ENCODE measurements around the gene JAG2.

Gene JAG2

GRCh38 chr14:105131241-105131640 is 37.3 kb downstream of the JAG2 start:
- Histone ChIP-seq H3K36me3 (ENCODE audit: control insufficient read depth in 1 of 2, insufficient read depth in 2 of 2, low read length in 2 of 2) (no peaks in the 10 kb centered on the region), H3K4me1 (ENCODE audit: control insufficient read depth in 1 of 2, insufficient read depth in 2 of 2, low read length in 2 of 2) (no peaks in the 10 kb centered on the region), H3K27ac (ENCODE audit: low read length) (no peak overlapping the region), H3K9me3 (ENCODE audit: control insufficient read depth in 1 of 2, low read length in 2 of 2) (peaks cover 0 to 3% of the 10 kb centered on the region in 2 donors), H3K27me3 (ENCODE audit: low read depth, low read length) (no peaks in the 10 kb centered on the region), H3K4me3 (ENCODE audit: low read depth in 1 of 2, low read length in 2 of 2) (no peak overlapping the region)

DNA sequence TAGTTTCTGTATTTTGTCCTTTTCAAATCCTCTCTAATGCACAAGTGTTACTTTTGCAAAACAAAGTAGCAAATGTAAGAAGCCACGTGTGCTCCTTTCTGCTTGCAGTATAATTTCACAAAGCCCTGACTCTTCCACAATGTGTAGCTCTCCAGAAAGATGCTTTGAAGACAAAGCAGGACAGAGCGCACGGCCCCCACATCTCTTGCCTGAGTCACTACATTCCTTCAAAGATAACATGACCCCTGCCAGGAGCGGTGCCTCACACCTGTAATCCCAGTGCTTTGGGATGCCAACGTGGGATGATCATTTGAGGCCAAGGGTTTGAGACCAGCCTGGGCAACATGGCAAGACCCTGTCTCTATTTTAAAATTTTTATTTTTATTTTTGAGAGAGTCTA is 40.5 kb downstream of the JAG2 start:
- Histone ChIP-seq H3K4me1 (ENCODE audit: control insufficient read depth in 1 of 2, insufficient read depth in 2 of 2, low read length in 2 of 2) (no peaks in the 10 kb centered on the region), H3K36me3 (ENCODE audit: control insufficient read depth in 1 of 2, insufficient read depth in 2 of 2, low read length in 2 of 2) (no peaks in the 10 kb centered on the region), H3K4me3 (ENCODE audit: low read depth in 1 of 2, low read length in 2 of 2) (no peak overlapping the region), H3K27me3 (ENCODE audit: low read depth, low read length) (no peaks in the 10 kb centered on the region), H3K27ac (ENCODE audit: low read length) (no peak overlapping the region), H3K9me3 (ENCODE audit: control insufficient read depth in 1 of 2, low read length in 2 of 2) (peaks cover 0 to 3% of the 10 kb centered on the region in 2 donors)

DNA sequence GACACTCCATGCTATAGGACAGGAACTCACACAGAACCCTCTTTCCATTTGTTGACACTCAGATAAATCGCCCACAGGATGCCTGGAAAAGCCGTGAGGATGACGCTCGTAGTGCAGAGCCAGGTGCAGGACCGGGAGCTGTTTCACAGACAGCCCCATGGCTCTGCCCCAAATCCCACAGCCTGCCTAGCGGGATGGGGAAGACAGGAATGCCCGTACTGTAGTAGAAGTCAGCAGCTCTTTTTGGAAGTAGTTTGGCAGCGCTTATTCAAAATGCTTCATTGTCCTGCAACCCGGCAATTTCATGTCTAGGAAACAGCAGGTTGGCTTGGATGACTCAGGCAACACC is 41.6 kb downstream of the JAG2 start:
- Histone ChIP-seq H3K4me1 (ENCODE audit: control insufficient read depth in 1 of 2, insufficient read depth in 2 of 2, low read length in 2 of 2) (no peaks in the 10 kb centered on the region), H3K4me3 (ENCODE audit: low read depth in 1 of 2, low read length in 2 of 2) (no peak overlapping the region), H3K36me3 (ENCODE audit: control insufficient read depth in 1 of 2, insufficient read depth in 2 of 2, low read length in 2 of 2) (no peaks in the 10 kb centered on the region), H3K27ac (ENCODE audit: low read length) (no peak overlapping the region), H3K27me3 (ENCODE audit: low read depth, low read length) (no peaks in the 10 kb centered on the region), H3K9me3 (ENCODE audit: control insufficient read depth in 1 of 2, low read length in 2 of 2) (peaks cover 0 to 6% of the 10 kb centered on the region in 2 donors)

GRCh38 chr14:105126126-105126980 is 42.2 kb downstream of the JAG2 start:
- H3K27ac ChIP-seq (ENCODE audit: low read length) = no peak overlapping the region
- H3K36me3 ChIP-seq (ENCODE audit: control insufficient read depth in 1 of 2, insufficient read depth in 2 of 2, low read length in 2 of 2) = no peaks in the 10 kb centered on the region
- H3K9me3 ChIP-seq (ENCODE audit: control insufficient read depth in 1 of 2, low read length in 2 of 2) = peaks cover 5 to 10% of the 10 kb centered on the region in 2 donors
- H3K27me3 ChIP-seq (ENCODE audit: low read depth, low read length) = no peaks in the 10 kb centered on the region
- H3K4me3 ChIP-seq (ENCODE audit: low read depth in 1 of 2, low read length in 2 of 2) = no peak overlapping the region
- no peaks in the 10 kb centered on the region for H3K4me1 ChIP-seq (ENCODE audit: control insufficient read depth in 1 of 2, insufficient read depth in 2 of 2, low read length in 2 of 2)

DNA sequence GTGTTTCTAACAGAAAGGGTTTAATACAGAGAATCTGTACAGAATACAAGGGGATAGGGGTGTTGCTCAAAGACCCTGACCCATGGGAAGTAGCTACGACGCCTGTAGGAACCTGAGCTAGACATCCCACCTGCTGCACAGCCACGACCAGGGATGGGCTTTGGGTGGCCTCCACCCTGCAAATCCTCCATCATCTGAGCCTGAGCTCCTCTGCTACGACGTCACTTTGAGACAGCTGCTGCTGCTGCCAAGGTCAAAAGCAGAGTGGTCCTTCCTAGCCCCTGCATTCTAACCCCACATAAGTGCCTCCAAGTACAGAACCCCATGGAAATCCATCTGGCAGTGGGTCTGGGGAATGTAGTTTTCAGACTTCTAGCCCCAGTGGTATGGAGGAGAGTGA is 43.8 kb downstream of the JAG2 start:
- Histone ChIP-seq H3K27me3 (ENCODE audit: low read depth, low read length) (no peaks in the 10 kb centered on the region), H3K27ac (ENCODE audit: low read length) (no peak overlapping the region)

GRCh38 chr14:105123981-105124765 is 44.4 kb downstream of the JAG2 start:
- no peaks in the 10 kb centered on the region for H3K4me1 ChIP-seq (ENCODE audit: control insufficient read depth in 1 of 2, insufficient read depth in 2 of 2, low read length in 2 of 2)
- no peaks in the 10 kb centered on the region for H3K36me3 ChIP-seq (ENCODE audit: control insufficient read depth in 1 of 2, insufficient read depth in 2 of 2, low read length in 2 of 2)
- H3K27ac ChIP-seq (ENCODE audit: low read length) = no peak overlapping the region
- no peaks in the 10 kb centered on the region for H3K27me3 ChIP-seq (ENCODE audit: low read depth, low read length)
- H3K4me3 ChIP-seq (ENCODE audit: low read depth in 1 of 2, low read length in 2 of 2) = no peak overlapping the region
- peaks cover 12 to 17% of the 10 kb centered on the region in 2 donors for H3K9me3 ChIP-seq (ENCODE audit: control insufficient read depth in 1 of 2, low read length in 2 of 2)

More for the DNA sequence above, 43.8 kb downstream of the JAG2 start:
- H3K4me3 ChIP-seq (ENCODE audit: low read depth in 1 of 2, low read length in 2 of 2) = no peak overlapping the region
- H3K4me1 ChIP-seq (ENCODE audit: control insufficient read depth in 1 of 2, insufficient read depth in 2 of 2, low read length in 2 of 2) = no peaks in the 10 kb centered on the region
- peaks cover 12 to 17% of the 10 kb centered on the region in 2 donors for H3K9me3 ChIP-seq (ENCODE audit: control insufficient read depth in 1 of 2, low read length in 2 of 2)
- H3K36me3 ChIP-seq (ENCODE audit: control insufficient read depth in 1 of 2, insufficient read depth in 2 of 2, low read length in 2 of 2) = no peaks in the 10 kb centered on the region

GRCh38 chr14:105123064-105123665 is 45.4 kb downstream of the JAG2 start:
- Histone ChIP-seq H3K4me3 (ENCODE audit: low read depth in 1 of 2, low read length in 2 of 2) (no peak overlapping the region), H3K36me3 (ENCODE audit: control insufficient read depth in 1 of 2, insufficient read depth in 2 of 2, low read length in 2 of 2) (no peaks in the 10 kb centered on the region), H3K4me1 (ENCODE audit: control insufficient read depth in 1 of 2, insufficient read depth in 2 of 2, low read length in 2 of 2) (no peaks in the 10 kb centered on the region), H3K27ac (ENCODE audit: low read length) (no peak overlapping the region), H3K27me3 (ENCODE audit: low read depth, low read length) (no peaks in the 10 kb centered on the region), H3K9me3 (ENCODE audit: control insufficient read depth in 1 of 2, low read length in 2 of 2) (peaks cover 12 to 21% of the 10 kb centered on the region in 2 donors)

- peaks cover 12 to 24% of the 10 kb centered on the region in 2 donors for H3K9me3 ChIP-seq (ENCODE audit: control insufficient read depth in 1 of 2, low read length in 2 of 2)
- no peaks in the 10 kb centered on the region for H3K27me3 ChIP-seq (ENCODE audit: low read depth, low read length)
- H3K4me1 ChIP-seq (ENCODE audit: control insufficient read depth in 1 of 2, insufficient read depth in 2 of 2, low read length in 2 of 2) = no peaks in the 10 kb centered on the region
- H3K36me3 ChIP-seq (ENCODE audit: control insufficient read depth in 1 of 2, insufficient read depth in 2 of 2, low read length in 2 of 2) = no peaks in the 10 kb centered on the region
- H3K27ac ChIP-seq (ENCODE audit: low read length) = no peak overlapping the region
- H3K4me3 ChIP-seq (ENCODE audit: low read depth in 1 of 2, low read length in 2 of 2) = no peak overlapping the region
Measured at GRCh38 chr14:105120056-105120455, 48.5 kb downstream of the JAG2 start.

DNA sequence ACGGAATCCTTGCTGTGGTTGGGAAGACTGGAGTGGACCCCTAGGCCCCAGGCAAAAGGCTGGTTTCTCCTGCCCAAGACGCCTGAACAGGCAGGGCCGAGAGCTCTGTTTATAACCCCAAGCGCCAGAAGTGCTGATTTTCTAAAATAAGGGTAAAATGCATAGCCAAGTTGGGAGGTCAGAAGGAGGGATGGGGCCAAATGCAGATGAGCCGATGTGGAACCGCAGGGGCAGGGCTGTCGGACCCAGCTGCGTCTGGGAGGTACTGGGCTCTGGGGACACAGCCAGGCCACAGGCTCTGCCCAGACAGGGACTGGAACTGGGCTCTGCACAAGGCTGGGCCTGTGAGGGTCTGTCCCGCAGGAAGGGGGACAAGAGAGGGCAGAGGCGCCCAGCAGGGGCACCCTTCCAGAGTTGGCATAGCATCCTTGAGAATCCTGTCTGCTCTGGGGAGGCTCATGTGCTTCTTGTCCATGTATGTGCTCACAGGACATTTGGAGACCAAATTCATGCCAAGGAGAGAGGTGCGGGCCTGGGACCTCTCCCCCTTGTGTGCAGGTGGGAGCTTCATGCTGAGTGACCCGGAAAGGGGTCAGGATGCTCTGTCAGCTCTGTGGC is 49.1 kb downstream of the JAG2 start:
- H3K9me3 ChIP-seq (ENCODE audit: control insufficient read depth in 1 of 2, low read length in 2 of 2) = peaks cover 12 to 24% of the 10 kb centered on the region in 2 donors

DNA sequence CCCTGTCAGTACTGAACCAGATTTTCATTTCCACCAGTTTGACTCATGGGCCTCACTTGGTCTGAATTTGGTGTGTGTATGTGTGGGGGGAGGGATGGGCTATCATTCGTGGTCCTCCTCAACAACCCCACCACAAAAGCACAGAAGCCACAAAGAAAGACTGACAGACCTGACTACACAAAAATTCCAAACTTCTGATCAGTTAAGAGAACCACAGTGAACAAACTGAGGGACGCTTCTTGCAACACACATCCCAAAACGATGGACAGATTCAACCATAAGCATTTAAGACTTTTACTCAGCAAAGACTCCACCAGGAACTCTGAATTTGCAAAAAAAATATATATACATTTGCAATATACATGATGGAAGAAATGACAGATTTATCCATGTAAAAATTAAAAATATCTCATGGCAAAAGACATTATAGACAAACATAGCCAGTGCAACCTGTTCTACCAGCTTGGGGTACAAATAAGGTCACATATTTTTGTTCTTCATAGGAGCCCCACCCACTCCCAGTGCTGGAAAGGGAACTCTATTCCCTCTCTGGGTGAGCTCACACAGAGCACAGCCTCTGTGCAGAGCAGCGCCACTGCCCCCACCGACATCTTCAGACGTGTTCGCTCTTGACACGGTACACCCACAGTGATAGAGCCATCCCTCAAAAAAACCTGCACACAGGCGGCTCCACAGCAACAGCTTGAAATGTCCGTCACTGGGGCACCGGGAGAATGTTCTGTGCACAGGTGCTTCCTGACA is 49.7 kb downstream of the JAG2 start:
- Histone ChIP-seq H3K27ac (ENCODE audit: low read length) (no peak overlapping the region), H3K4me3 (ENCODE audit: low read depth in 1 of 2, low read length in 2 of 2) (no peak overlapping the region), H3K36me3 (ENCODE audit: control insufficient read depth in 1 of 2, insufficient read depth in 2 of 2, low read length in 2 of 2) (no peaks in the 10 kb centered on the region), H3K27me3 (ENCODE audit: low read depth, low read length) (no peaks in the 10 kb centered on the region), H3K9me3 (ENCODE audit: control insufficient read depth in 1 of 2, low read length in 2 of 2) (peaks cover 12 to 24% of the 10 kb centered on the region in 2 donors), H3K4me1 (ENCODE audit: control insufficient read depth in 1 of 2, insufficient read depth in 2 of 2, low read length in 2 of 2) (no peaks in the 10 kb centered on the region)

More for the DNA sequence above, 49.1 kb downstream of the JAG2 start:
- Histone ChIP-seq H3K4me1 (ENCODE audit: control insufficient read depth in 1 of 2, insufficient read depth in 2 of 2, low read length in 2 of 2) (no peaks in the 10 kb centered on the region), H3K4me3 (ENCODE audit: low read depth in 1 of 2, low read length in 2 of 2) (no peak overlapping the region), H3K36me3 (ENCODE audit: control insufficient read depth in 1 of 2, insufficient read depth in 2 of 2, low read length in 2 of 2) (no peaks in the 10 kb centered on the region), H3K27me3 (ENCODE audit: low read depth, low read length) (no peaks in the 10 kb centered on the region), H3K27ac (ENCODE audit: low read length) (no peak overlapping the region)

Measured in muscle layer of duodenum (tissue), 2 donors.